ENCODE measurements around the gene SPSB1. TPM values are rescaled to one million over a fixed set of nuclear protein-coding genes. Genes with fewer than 3 reads are reported as not detected.

SPSB1 gene
- total RNA-seq, 1 experiment from 2014 or later = 4.3 TPM

GRCh38 chr1:9258629-9259028 is 34.1 kb upstream of the SPSB1 start (continued):
- TF ChIP-seq ZNF532 (CRISPR knock-in tag; IDR thresholded peaks at IDR 0.05; ENCODE audit: borderline replicate concordance) = no peak

- peaks cover 32% of the 10 kb centered on the region for H3K9me3 Mint-ChIP-seq
- peak overlapping the region; percentile 81 for H3K27ac Mint-ChIP-seq
- H3K27me3 Mint-ChIP-seq (ENCODE audit: low read depth) = peaks cover 3% of the 10 kb centered on the region; the same call in 1 of the 2 replicates
- TF ChIP-seq E2F5 (CRISPR knock-in tag; IDR thresholded peaks at IDR 0.05) (no peak), ERG (CRISPR knock-in tag; IDR thresholded peaks at IDR 0.05) (no peak), KAT7 (CRISPR knock-in tag; IDR thresholded peaks at IDR 0.05; ENCODE audit: borderline replicate concordance) (no peak), GTF2I (CRISPR knock-in tag; conservative IDR thresholded peaks at IDR 0.05) (no peak), EMX1 (CRISPR knock-in tag; IDR thresholded peaks at IDR 0.05) (no peak), ZNF512 (CRISPR knock-in tag; IDR thresholded peaks at IDR 0.05; ENCODE audit: borderline replicate concordance) (no peak), FOXP1 (CRISPR knock-in tag; IDR thresholded peaks at IDR 0.05; ENCODE audit: borderline replicate concordance) (no peak), TCF7 (CRISPR knock-in tag; IDR thresholded peaks at IDR 0.05; ENCODE audit: low read depth) (no peak), E2F1 (CRISPR knock-in tag; IDR thresholded peaks at IDR 0.05) (no peak), NR1H2 (CRISPR knock-in tag; IDR thresholded peaks at IDR 0.05) (no peak), ZBTB43 (CRISPR knock-in tag; IDR thresholded peaks at IDR 0.05) (no peak), HMGXB4 (CRISPR knock-in tag; IDR thresholded peaks at IDR 0.05) (no peak), ZNF425 (CRISPR knock-in tag; conservative IDR thresholded peaks at IDR 0.05) (no peak), FOXK1 (CRISPR knock-in tag; IDR thresholded peaks at IDR 0.05) (no peak), SP1 (CRISPR knock-in tag; conservative IDR thresholded peaks at IDR 0.05) (no peak), HMGA2 (CRISPR knock-in tag; IDR thresholded peaks at IDR 0.05) (no peak)
- no peak overlapping the region for H3K4me3 Mint-ChIP-seq
- DNase-seq (ENCODE audit: low spot score) = no peak
- no peak for ATAC-seq
- no peaks in the 10 kb centered on the region for H3K4me1 Mint-ChIP-seq
- CTCF ChIA-PET = no interaction called here
- POLR2A ChIA-PET = no interaction called here
- H3K36me3 Mint-ChIP-seq = peaks cover 25% of the 10 kb centered on the region
Observed at GRCh38 chr1:9260059-9260766, 32.5 kb upstream of the SPSB1 start.
